NCI-H1092 (cell line): ENCODE measurements around the gene TBCD.

Experiments
- DNase-seq: peaks from one replicate; lab custom pipeline; 2025; lab: John Stamatoyannopoulos, UW

The TBCD gene

GRCh38 chr17:82907797-82908542 lies 156.1 kb downstream of the TBCD start:
- DNase-seq, result no peak

GRCh38 chr17:82908543-82909160 lies 156.8 kb downstream of the TBCD start:
- no peak for DNase-seq

GRCh38 chr17:82909322-82909904 lies 157.5 kb downstream of the TBCD start:
- DNase-seq, result no peak

- no peak for DNase-seq
These were observed 158.2 kb downstream of the TBCD start for GRCh38 chr17:82910041-82910481.

- DNase-seq, result no peak
These were observed 158.9 kb downstream of the TBCD start for GRCh38 chr17:82910770-82911169.

GRCh38 chr17:82911822-82912221 lies 160.0 kb downstream of the TBCD start:
- no peak for DNase-seq

GRCh38 chr17:82912484-82913089 lies 160.7 kb downstream of the TBCD start:
- DNase-seq, result no peak

- no peak for DNase-seq
These were observed 161.6 kb downstream of the TBCD start for GRCh38 chr17:82913304-82914043.

GRCh38 chr17:82914375-82914774 lies 162.5 kb downstream of the TBCD start:
- no peak for DNase-seq

GRCh38 chr17:82915010-82915756 lies 163.3 kb downstream of the TBCD start:
- no peak for DNase-seq

- DNase-seq, result no peak
These were observed 163.8 kb downstream of the TBCD start for GRCh38 chr17:82915757-82916027.

GRCh38 chr17:82917699-82918345 lies 166.0 kb downstream of the TBCD start:
- DNase-seq, result no peak

- no peak for DNase-seq
These were observed 166.6 kb downstream of the TBCD start for GRCh38 chr17:82918508-82918907.

GRCh38 chr17:82920150-82920549 lies 168.3 kb downstream of the TBCD start:
- no peak for DNase-seq

GRCh38 chr17:82920715-82921114 lies 168.8 kb downstream of the TBCD start:
- DNase-seq, result no peak

- no peak for DNase-seq
These were observed 169.6 kb downstream of the TBCD start for GRCh38 chr17:82921426-82921825.

GRCh38 chr17:82922646-82923045 lies 170.8 kb downstream of the TBCD start:
- DNase-seq, result no peak

GRCh38 chr17:82923366-82924113 lies 171.7 kb downstream of the TBCD start:
- DNase-seq, result no peak

- no peak for DNase-seq
These were observed 172.3 kb downstream of the TBCD start for GRCh38 chr17:82924214-82924613.

- DNase-seq, result no peak
These were observed 172.9 kb downstream of the TBCD start for GRCh38 chr17:82924812-82925211.
